ENCODE data around the gene ITFG2.

- TF ChIP-seq POLR2A (IDR thresholded peaks at IDR 0.05; ENCODE audit: low read depth, low read length) (no peak), CTCF (IDR thresholded peaks at IDR 0.05; ENCODE audit: extremely low read depth in 1 of 2, insufficient read depth in 1 of 2, low read depth in 1 of 2, low read length in 2 of 2) (no peak), EZH2 (IDR thresholded peaks at IDR 0.05; ENCODE audit: borderline replicate concordance, low read depth, low read length, severe bottlenecking) (no peak), JUN (IDR thresholded peaks at IDR 0.05; ENCODE audit: borderline replicate concordance, insufficient read depth, insufficient read length, low read depth) (no peak), FOS (IDR thresholded peaks at IDR 0.05; ENCODE audit: borderline replicate concordance, insufficient read depth, low read length) (no peak), MAX (IDR thresholded peaks at IDR 0.05; ENCODE audit: insufficient read depth, insufficient read length) (no peak), POLR2AphosphoS5 (IDR thresholded peaks at IDR 0.05; ENCODE audit: insufficient read depth, low read depth, low read length) (no peak)
Observed at GRCh38 chr12:2858944-2859421, 46.5 kb downstream of the ITFG2 start.
